Erythroblast (primary cell): ENCODE measurements around the gene DUSP9.

Experiments
- GATA1 ChIP-seq: IDR thresholded peaks from 2 replicates; pipeline ENCODE4 v1.6.1; 2011; ENCODE audit warnings: low read depth, mild to moderate bottlenecking, control low read depth, low read length, moderate library complexity
- POLR2A ChIP-seq: IDR thresholded peaks from 2 replicates; pipeline ENCODE4 v1.6.1; 2011; ENCODE audit warnings: mild to moderate bottlenecking, low read length

DNA sequence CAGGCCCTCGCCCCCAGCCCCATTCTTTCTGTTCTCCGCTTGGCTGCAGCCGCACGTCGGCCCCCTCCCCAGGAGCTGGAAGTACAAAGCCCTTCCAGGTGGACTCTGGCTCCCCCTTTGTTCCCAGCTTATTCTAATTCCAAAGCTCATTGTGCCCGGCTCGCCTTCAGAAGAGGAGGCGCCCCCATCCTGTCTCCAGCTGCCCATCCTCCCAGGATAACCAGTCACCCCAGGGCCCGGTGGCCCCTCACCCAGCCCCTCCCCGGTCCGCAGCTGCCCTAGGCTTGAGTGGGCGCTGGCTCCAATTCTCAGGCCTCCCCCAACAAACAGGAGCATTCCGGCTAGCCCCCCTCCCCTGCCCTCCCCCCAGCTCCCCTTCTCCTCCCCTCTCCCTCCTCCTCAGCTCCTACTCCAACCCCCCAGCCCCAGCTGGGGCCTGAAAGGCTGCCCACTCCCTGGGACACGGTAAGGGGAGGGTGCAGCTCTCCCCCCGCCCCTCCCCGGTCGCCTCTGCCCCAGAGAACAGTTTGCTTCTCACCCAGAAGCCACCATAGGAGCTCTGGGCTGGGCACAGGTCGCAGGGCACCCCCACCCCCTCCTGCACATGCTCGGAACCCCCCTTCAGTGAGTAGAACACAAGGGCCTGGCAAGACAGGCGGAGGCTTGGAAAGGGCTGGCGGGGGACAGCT is 37.6 kb downstream of the DUSP9 start:
- TF ChIP-seq POLR2A (no peak), GATA1 (no peak)
